Measurements from ENCODE around the gene INTS1.
"Not testable (repeated sequence)": the region's sequence is repeated elsewhere in the genome, so short reads cannot be mapped to it uniquely, and the experiment has no call there.

DNA sequence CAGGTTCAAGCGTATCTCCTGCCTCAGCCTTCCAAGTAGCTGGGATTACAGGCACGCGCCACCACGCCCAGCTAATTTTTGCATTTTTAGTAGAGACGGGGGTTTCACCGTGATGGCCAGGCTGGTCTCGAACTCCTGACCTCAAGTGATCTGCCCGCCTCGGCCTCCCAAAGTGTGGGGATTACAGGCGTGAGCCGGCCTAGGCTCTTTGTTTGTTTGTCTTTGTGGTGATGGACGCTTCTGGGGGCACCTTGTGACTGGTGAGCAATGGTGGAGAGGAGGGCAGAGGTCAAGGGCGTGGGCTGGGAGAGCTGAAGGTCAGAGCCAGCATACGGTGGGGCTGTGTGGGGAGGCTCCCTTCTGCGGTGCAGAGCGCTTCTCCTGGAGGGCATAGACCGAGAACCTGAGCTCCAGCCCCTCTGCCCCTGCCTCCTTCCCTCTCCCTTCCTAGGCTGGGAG, 11.3 kb upstream of the INTS1 start:
- TF ChIP-seq, protein P1, sequence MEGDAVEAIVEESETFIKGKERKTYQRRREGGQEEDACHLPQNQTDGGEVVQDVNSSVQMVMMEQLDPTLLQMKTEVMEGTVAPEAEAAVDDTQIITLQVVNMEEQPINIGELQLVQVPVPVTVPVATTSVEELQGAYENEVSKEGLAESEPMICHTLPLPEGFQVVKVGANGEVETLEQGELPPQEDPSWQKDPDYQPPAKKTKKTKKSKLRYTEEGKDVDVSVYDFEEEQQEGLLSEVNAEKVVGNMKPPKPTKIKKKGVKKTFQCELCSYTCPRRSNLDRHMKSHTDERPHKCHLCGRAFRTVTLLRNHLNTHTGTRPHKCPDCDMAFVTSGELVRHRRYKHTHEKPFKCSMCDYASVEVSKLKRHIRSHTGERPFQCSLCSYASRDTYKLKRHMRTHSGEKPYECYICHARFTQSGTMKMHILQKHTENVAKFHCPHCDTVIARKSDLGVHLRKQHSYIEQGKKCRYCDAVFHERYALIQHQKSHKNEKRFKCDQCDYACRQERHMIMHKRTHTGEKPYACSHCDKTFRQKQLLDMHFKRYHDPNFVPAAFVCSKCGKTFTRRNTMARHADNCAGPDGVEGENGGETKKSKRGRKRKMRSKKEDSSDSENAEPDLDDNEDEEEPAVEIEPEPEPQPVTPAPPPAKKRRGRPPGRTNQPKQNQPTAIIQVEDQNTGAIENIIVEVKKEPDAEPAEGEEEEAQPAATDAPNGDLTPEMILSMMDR (IDR thresholded peaks at IDR 0.05) = not testable (repeated sequence)
- not testable (repeated sequence) for TF ChIP-seq EP300 (IDR thresholded peaks at IDR 0.05; ENCODE audit: low read depth); POLR2AphosphoS5 (IDR thresholded peaks at IDR 0.05); POLR2A (IDR thresholded peaks at IDR 0.05)

All from transverse colon (tissue), 4 donors.